Vagina (tissue), 2 donors: ENCODE results near the gene ADAMTS4.

Source experiments
- POLR2A ChIP-seq, 2 donors: fragments of 450-650 bp; IDR thresholded peaks; one replicate each; pipeline ENCODE4 v1.6.1; 2017; ENCODE audit warnings: antibody characterized with exemption in 2 of 2, mild to moderate bottlenecking in 2 of 2, moderate library complexity in 2 of 2
- TF ChIP-seq, protein P1 (sequence below), 3 experiments: fragments of 450-650 bp in 2 of 3; fragments of 200-600 bp in 1 of 3; sonication (generic) in 1 of 3; IDR thresholded peaks; one replicate each; pipeline ENCODE4 v1.5.1; 2017 to 2019; ENCODE audit warnings: antibody characterized with exemption in 3 of 3, mild to moderate bottlenecking in 2 of 3, moderate library complexity in 2 of 3

DNA sequence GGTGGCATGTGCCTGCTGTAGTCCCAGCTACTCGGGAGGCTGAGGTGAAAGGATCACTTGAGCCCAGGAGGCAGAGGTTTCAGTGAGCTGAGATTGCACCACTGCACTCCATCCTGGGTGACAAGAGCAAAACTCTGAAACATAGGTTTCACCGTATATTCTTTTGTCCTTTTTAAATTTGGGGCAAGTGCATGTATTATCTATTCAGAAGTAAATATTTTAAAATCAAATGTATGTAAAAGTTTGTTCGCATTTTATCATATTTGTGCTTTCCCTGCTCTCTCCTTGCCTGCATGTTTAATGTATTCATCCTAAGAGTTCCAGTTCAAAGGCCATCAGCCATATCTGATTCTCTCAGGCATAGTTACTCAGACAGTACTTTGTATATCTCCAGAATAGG, 53.0 kb downstream of the ADAMTS4 start:
- TF ChIP-seq POLR2A (IDR thresholded peaks at IDR 0.05): no peak
- TF ChIP-seq, protein P1, sequence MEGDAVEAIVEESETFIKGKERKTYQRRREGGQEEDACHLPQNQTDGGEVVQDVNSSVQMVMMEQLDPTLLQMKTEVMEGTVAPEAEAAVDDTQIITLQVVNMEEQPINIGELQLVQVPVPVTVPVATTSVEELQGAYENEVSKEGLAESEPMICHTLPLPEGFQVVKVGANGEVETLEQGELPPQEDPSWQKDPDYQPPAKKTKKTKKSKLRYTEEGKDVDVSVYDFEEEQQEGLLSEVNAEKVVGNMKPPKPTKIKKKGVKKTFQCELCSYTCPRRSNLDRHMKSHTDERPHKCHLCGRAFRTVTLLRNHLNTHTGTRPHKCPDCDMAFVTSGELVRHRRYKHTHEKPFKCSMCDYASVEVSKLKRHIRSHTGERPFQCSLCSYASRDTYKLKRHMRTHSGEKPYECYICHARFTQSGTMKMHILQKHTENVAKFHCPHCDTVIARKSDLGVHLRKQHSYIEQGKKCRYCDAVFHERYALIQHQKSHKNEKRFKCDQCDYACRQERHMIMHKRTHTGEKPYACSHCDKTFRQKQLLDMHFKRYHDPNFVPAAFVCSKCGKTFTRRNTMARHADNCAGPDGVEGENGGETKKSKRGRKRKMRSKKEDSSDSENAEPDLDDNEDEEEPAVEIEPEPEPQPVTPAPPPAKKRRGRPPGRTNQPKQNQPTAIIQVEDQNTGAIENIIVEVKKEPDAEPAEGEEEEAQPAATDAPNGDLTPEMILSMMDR (IDR thresholded peaks at IDR 0.05): no peak
